ENCODE results near the gene DYNAP. TPM values are rescaled to one million over a fixed set of nuclear protein-coding genes. Genes with fewer than 3 reads are reported as not detected.

Gene DYNAP
- polyA plus RNA-seq, 1 donor from 2014 or later: not detected

DNA sequence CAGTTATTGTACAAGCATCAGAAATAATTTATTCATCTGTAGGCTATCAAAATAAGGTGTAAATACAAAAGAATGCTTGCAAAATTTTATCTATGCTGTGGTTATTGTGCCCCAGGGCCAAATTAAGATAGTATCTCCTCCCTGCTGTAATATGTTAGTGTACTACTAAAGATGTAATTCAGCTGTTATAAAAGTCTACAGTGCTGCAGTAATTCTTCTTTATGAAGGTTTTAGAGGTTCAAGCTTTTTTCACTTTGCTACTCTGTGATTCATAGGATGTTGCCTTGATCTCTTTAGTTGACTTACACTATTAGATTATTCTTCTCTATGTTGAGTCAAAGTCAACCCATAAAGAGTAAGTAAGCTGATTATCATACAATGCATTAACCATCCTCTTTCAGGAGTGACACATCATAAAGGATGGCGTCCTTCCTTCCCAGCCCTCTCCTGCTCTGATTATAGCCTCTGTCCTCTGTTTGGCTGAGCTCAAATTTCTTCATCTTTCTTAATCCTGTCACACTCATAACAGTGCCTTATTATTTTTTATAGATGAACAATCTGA is 29.3 kb upstream of the DYNAP start:
- Histone ChIP-seq H3K9me3 (ENCODE audit: low read length) (no peaks in the 10 kb centered on the region), H3K79me2 (replicated peaks; ENCODE audit: insufficient read depth, low read length) (no peaks in the 10 kb centered on the region), H2AFZ (ENCODE audit: low read depth, low read length) (no peak overlapping the region), H3K4me2 (ENCODE audit: low read length) (no peak overlapping the region), H3K4me3 (ENCODE audit: low read length) (no peak overlapping the region), H3K9ac (ENCODE audit: low read length) (no peak overlapping the region), H3K9me2 (ENCODE audit: insufficient read depth, low read length) (no peaks in the 10 kb centered on the region), H3K36me3 (ENCODE audit: insufficient read depth, low read length) (no peaks in the 10 kb centered on the region), H3F3A (ENCODE audit: insufficient read depth, low read length, poor library complexity, severe bottlenecking) (no peaks in the 10 kb centered on the region), H4K20me1 (ENCODE audit: insufficient read depth) (no peaks in the 10 kb centered on the region), H3K27me3 (ENCODE audit: insufficient read depth, low read depth, low read length) (no peaks in the 10 kb centered on the region), H3K27ac (ENCODE audit: low read length) (no peak overlapping the region)
- TF ChIP-seq SMC3 (conservative IDR thresholded peaks at IDR 0.05; ENCODE audit: poor library complexity) (no peak), TAF1 (IDR thresholded peaks at IDR 0.05; ENCODE audit: low read depth) (no peak), RAD21 (conservative IDR thresholded peaks at IDR 0.05) (no peak), MXI1 (conservative IDR thresholded peaks at IDR 0.05; ENCODE audit: poor library complexity, severe bottlenecking) (no peak), EP300 (conservative IDR thresholded peaks at IDR 0.05; ENCODE audit: poor library complexity, severe bottlenecking) (no peak), EZH2 (IDR thresholded peaks at IDR 0.05; ENCODE audit: borderline replicate concordance, insufficient read depth, low read length, poor library complexity, severe bottlenecking) (no peak), POLR2AphosphoS5 (IDR thresholded peaks at IDR 0.05) (no peak)
- TF ChIP-seq, protein P1, sequence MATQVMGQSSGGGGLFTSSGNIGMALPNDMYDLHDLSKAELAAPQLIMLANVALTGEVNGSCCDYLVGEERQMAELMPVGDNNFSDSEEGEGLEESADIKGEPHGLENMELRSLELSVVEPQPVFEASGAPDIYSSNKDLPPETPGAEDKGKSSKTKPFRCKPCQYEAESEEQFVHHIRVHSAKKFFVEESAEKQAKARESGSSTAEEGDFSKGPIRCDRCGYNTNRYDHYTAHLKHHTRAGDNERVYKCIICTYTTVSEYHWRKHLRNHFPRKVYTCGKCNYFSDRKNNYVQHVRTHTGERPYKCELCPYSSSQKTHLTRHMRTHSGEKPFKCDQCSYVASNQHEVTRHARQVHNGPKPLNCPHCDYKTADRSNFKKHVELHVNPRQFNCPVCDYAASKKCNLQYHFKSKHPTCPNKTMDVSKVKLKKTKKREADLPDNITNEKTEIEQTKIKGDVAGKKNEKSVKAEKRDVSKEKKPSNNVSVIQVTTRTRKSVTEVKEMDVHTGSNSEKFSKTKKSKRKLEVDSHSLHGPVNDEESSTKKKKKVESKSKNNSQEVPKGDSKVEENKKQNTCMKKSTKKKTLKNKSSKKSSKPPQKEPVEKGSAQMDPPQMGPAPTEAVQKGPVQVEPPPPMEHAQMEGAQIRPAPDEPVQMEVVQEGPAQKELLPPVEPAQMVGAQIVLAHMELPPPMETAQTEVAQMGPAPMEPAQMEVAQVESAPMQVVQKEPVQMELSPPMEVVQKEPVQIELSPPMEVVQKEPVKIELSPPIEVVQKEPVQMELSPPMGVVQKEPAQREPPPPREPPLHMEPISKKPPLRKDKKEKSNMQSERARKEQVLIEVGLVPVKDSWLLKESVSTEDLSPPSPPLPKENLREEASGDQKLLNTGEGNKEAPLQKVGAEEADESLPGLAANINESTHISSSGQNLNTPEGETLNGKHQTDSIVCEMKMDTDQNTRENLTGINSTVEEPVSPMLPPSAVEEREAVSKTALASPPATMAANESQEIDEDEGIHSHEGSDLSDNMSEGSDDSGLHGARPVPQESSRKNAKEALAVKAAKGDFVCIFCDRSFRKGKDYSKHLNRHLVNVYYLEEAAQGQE (IDR thresholded peaks at IDR 0.05; ENCODE audit: borderline replicate concordance): no peak
- TF ChIP-seq, protein P2, sequence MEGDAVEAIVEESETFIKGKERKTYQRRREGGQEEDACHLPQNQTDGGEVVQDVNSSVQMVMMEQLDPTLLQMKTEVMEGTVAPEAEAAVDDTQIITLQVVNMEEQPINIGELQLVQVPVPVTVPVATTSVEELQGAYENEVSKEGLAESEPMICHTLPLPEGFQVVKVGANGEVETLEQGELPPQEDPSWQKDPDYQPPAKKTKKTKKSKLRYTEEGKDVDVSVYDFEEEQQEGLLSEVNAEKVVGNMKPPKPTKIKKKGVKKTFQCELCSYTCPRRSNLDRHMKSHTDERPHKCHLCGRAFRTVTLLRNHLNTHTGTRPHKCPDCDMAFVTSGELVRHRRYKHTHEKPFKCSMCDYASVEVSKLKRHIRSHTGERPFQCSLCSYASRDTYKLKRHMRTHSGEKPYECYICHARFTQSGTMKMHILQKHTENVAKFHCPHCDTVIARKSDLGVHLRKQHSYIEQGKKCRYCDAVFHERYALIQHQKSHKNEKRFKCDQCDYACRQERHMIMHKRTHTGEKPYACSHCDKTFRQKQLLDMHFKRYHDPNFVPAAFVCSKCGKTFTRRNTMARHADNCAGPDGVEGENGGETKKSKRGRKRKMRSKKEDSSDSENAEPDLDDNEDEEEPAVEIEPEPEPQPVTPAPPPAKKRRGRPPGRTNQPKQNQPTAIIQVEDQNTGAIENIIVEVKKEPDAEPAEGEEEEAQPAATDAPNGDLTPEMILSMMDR (IDR thresholded peaks at IDR 0.05; ENCODE audit: poor library complexity, severe bottlenecking): no peak

GRCh38 chr18:54580202-54580729 is 10.8 kb upstream of the DYNAP start:
- H3K27ac ChIP-seq (ENCODE audit: low read length): peak overlapping the region; percentile 69
- H3K27me3 ChIP-seq (ENCODE audit: insufficient read depth, low read depth, low read length): no peaks in the 10 kb centered on the region
- H3K4me2 ChIP-seq (ENCODE audit: low read length): peak overlapping the region; percentile 3
- H3K9me2 ChIP-seq (ENCODE audit: insufficient read depth, low read length): no peaks in the 10 kb centered on the region
- H3K9ac ChIP-seq (ENCODE audit: low read length): no peak overlapping the region
- H3K36me3 ChIP-seq (ENCODE audit: insufficient read depth, low read length): no peaks in the 10 kb centered on the region
- no peak overlapping the region for H2AFZ ChIP-seq (ENCODE audit: low read depth, low read length)
- H3K4me3 ChIP-seq (ENCODE audit: low read length): peak overlapping the region; percentile 11
- H3K79me2 ChIP-seq (replicated peaks; ENCODE audit: insufficient read depth, low read length): no peaks in the 10 kb centered on the region
- no peaks in the 10 kb centered on the region for H3K9me3 ChIP-seq (ENCODE audit: low read length)
- TF ChIP-seq EZH2 (IDR thresholded peaks at IDR 0.05; ENCODE audit: borderline replicate concordance, insufficient read depth, low read length, poor library complexity, severe bottlenecking) (no peak), MXI1 (conservative IDR thresholded peaks at IDR 0.05; ENCODE audit: poor library complexity, severe bottlenecking) (no peak), RAD21 (conservative IDR thresholded peaks at IDR 0.05) (no peak), SMC3 (conservative IDR thresholded peaks at IDR 0.05; ENCODE audit: poor library complexity) (no peak), POLR2AphosphoS5 (IDR thresholded peaks at IDR 0.05) (peak; percentile 97), TAF1 (IDR thresholded peaks at IDR 0.05; ENCODE audit: low read depth) (no peak), EP300 (conservative IDR thresholded peaks at IDR 0.05; ENCODE audit: poor library complexity, severe bottlenecking) (peak; percentile 99)
- TF ChIP-seq, protein P1 (IDR thresholded peaks at IDR 0.05; ENCODE audit: borderline replicate concordance): peak; percentile 36
- TF ChIP-seq, protein P2 (IDR thresholded peaks at IDR 0.05; ENCODE audit: poor library complexity, severe bottlenecking): no peak
- no peaks in the 10 kb centered on the region for H3F3A ChIP-seq (ENCODE audit: insufficient read depth, low read length, poor library complexity, severe bottlenecking)
- H4K20me1 ChIP-seq (ENCODE audit: insufficient read depth): no peaks in the 10 kb centered on the region

Data from neural cell (in vitro differentiated cells).